Stomach smooth muscle (tissue), 2 donors: ENCODE measurements around the gene BMPR2.
"Not testable (repeated sequence)": the region's sequence is repeated elsewhere in the genome, so short reads cannot be mapped to it uniquely, and the experiment has no call there.

ENCODE experiments used
- H3K27ac ChIP-seq: one replicate; pipeline ENCODE4 v1.7.0; 2013; ENCODE audit warnings: mild to moderate bottlenecking, low read length, inconsistent platforms
- H3K27me3 ChIP-seq, 2 donors: one replicate each; pipeline ENCODE4 v1.7.0; 2013; ENCODE audit warnings: low read length in 2 of 2; ENCODE audit not compliant: insufficient read depth in 2 of 2, control insufficient read depth in 1 of 2
- H3K36me3 ChIP-seq, 2 donors: one replicate each; pipeline ENCODE4 v1.7.0; 2013; ENCODE audit warnings: low read length in 2 of 2; ENCODE audit not compliant: control insufficient read depth in 2 of 2, insufficient read depth in 2 of 2
- H3K4me1 ChIP-seq: one replicate; pipeline ENCODE4 v1.7.0; 2013; ENCODE audit warnings: low read length; ENCODE audit not compliant: control insufficient read depth, insufficient read depth
- H3K4me3 ChIP-seq, 2 donors: one replicate each; pipeline ENCODE4 v1.7.0; 2013; ENCODE audit warnings: low read length in 2 of 2
- H3K9ac ChIP-seq, 2 donors: one replicate each; pipeline ENCODE4 v1.7.0; 2013; ENCODE audit warnings: low read length in 2 of 2, mild to moderate bottlenecking in 1 of 2
- H3K9me3 ChIP-seq, 2 donors: one replicate each; pipeline ENCODE4 v1.7.0; 2013; ENCODE audit warnings: low read length in 2 of 2; ENCODE audit not compliant: control insufficient read depth in 2 of 2
- donor health status: healthy.
- donor health status: Pancreatic carcinoma.

Gene BMPR2

DNA sequence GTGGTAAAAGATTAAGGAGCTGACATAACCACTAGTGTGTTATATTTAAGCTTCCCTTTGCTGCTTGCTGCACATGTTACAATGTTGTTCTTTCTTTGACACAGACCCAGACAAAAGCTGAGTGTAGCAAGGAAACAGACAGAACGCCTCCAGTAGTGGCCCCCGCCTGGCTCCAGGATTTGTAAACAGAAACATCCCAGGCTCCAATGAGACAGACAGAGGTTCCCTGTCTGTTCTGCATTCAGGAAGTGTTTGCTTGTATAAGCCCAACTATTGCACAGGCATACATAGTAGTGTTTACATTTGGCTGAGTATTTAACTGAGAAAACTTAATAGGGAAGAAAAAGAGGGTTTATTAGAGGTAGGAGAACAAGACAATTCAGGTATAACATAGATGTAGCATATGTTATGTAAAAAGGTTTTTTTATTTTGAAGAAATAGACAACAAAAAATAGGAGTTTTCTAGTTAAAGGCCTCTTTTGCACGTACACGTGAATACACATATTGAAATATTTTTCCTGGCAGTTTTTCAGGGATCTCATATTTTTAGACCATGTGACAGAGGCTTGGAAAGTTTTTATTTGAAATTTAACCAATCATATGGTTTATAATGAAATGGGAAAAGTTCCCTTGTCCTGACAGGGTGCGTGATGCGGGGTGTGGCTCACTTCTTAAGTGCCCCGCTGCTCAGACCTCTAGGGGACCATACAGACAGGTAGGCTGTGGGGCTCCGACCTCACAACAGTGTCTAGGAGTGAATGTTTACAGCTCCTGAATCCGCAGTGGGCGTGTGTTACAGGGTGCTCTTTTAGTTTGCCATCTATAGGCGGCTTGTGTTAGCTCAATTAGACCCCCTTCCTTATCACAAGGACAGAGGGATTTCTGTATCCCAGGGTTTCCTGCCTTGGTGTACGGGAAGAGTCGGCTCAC is 118.4 kb downstream of the BMPR2 start:
- Histone ChIP-seq H3K9ac (no peak overlapping the region), H3K4me3 (no peak overlapping the region), H3K4me1 (no peaks in the 10 kb centered on the region)

DNA sequence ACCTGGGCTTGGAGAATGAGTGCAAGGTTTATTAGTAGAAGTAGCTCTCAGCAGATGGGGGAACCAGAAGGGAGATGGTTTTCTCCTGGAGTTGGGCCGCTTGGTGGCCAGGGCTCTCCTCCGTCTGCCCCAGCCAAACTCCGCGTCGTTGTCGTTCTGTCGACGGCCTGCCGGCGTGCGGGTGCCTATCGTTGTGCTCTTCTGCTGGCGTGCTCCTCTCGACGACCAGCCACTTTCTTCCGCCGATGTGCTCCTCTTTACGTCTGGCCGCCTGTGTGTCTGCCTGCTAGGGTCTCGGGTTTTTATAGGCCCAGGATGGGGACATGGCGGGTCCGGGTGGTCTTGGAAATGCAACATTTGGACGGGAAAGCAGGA is 119.1 kb downstream of the BMPR2 start:
- Histone ChIP-seq H3K4me3 (no peak overlapping the region), H3K36me3 (no peaks in the 10 kb centered on the region), H3K9ac (no peak overlapping the region), H3K4me1 (no peaks in the 10 kb centered on the region), H3K27ac (no peak overlapping the region), H3K9me3 (no peaks in the 10 kb centered on the region), H3K27me3 (no peaks in the 10 kb centered on the region)

More for the DNA sequence above, 118.4 kb downstream of the BMPR2 start:
- no peaks in the 10 kb centered on the region for H3K27me3 ChIP-seq
- no peaks in the 10 kb centered on the region for H3K36me3 ChIP-seq
- H3K27ac ChIP-seq, result no peak overlapping the region
- no peaks in the 10 kb centered on the region for H3K9me3 ChIP-seq

DNA sequence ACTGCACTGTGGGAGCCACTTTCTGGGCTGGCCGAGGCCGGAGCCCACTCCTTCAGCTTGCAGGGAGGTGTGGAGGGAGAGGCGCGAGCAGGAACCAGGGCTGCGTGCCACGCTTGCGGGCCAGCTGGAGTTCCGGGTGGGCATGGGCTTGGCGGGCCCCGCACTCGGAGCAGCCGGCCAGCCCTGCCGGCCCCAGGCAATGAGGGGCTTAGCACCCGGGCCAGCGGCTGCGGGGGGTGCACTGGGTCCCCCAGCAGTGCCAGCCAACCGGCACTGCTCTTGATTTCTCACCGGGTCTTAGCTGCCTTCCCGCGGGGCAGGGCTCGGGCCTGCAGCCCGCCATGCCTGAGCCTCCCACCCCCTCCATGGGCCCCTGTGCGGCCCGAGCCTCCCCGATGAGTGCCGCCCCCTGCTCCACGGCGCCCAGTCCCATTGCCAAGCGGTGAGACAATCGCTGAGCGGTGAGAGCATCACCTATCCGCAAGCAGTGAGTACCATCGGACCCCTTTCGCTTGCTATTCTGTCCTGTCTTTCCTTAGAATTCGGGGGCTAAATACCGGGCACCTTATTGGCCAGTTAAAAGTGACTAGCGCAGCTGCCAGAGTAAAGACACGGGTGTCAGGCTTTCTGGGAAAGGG is 120.8 kb downstream of the BMPR2 start:
- not testable (repeated sequence) for H3K9ac ChIP-seq, H3K27me3 ChIP-seq, H3K36me3 ChIP-seq, H3K9me3 ChIP-seq, H3K4me1 ChIP-seq, H3K4me3 ChIP-seq, H3K27ac ChIP-seq

DNA sequence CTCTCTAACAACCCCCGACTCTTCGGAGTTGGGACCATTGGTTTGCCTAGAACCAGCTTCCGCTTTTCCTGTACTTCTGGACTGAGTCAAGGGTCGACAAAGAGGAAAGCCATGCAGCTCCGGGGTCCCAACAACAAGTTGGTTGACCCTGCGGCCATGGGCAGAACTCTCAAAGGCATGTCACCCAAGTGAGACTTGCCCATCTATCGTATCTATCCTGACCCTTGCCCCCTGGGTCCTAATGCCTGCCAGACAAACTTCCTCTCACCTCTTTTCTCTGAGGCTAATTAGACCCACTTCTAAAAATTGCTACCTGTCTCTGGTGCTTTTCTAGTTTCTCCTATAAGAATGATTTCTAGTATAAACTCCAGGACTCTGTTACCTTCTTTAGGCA is 121.3 kb downstream of the BMPR2 start:
- H3K27me3 ChIP-seq, H3K9ac ChIP-seq, H3K4me1 ChIP-seq, H3K36me3 ChIP-seq, H3K4me3 ChIP-seq, H3K27ac ChIP-seq, H3K9me3 ChIP-seq: not testable (repeated sequence)

DNA sequence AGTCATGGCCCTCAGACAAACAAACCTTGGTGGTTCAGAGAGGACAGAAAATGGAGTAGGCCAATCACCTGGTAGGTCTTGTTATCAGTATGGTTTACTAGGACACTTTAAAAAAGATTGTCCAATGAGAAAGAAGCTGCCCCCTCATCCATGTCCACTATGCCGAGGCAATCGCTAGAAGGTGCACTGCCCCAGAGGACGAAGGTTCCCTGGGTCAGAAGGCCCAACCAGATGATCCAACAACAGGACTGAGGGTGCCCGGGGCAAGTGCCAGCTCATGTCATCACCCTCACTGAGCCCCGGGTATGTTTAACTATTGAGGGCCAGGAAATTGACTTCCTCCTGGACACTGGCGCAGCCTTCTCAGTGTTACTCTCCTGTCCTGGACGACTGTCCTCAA is 123.7 kb downstream of the BMPR2 start:
- H3K4me1 ChIP-seq, H3K27ac ChIP-seq, H3K9me3 ChIP-seq, H3K27me3 ChIP-seq, H3K9ac ChIP-seq, H3K36me3 ChIP-seq, H3K4me3 ChIP-seq: not testable (repeated sequence)

DNA sequence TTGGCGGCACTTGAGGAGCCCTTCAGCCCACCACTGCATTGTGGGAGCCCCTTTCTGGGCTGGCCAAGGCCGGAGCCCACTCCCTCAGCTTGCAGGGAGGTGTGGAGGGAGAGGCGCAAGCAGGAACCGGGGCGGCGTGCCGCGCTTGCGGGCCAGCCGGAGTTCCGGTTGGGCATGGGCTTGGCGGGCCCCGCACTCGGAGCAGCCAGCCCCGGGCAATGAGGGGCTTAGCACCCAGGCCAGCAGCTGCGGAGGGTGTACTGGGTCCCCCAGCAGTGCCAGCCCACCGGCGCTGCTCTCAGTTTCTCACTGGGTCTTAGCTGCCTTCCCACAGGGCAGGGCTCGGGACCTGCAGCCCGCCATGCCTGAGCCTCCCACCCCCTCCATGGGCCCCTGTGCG is 127.1 kb downstream of the BMPR2 start:
- H3K4me1 ChIP-seq, H3K27me3 ChIP-seq, H3K27ac ChIP-seq, H3K9ac ChIP-seq, H3K4me3 ChIP-seq, H3K36me3 ChIP-seq, H3K9me3 ChIP-seq: not testable (repeated sequence)

DNA sequence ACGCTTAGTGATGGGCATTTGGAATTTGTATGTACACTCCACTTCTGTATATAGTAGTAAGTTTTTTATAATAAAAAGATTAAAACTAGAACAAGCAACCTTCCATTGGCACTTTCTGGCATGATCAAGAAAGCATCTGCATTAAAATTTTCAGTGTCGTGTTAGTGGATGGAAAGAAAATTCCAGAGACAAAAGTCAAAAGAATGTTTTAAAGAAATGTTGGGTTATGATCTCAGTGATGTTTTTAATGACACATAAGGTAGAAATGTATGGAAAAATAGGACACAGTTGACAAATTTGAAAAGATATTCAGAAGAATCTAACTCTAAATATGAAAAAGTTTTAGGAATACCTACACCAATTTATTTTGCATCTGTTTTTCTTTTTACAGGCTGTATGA is 132.6 kb downstream of the BMPR2 start:
- H3K36me3 ChIP-seq, result no peaks in the 10 kb centered on the region
- no peak overlapping the region for H3K9ac ChIP-seq
- H3K27ac ChIP-seq, result no peak overlapping the region
- no peaks in the 10 kb centered on the region for H3K4me1 ChIP-seq
- H3K27me3 ChIP-seq, result no peaks in the 10 kb centered on the region
- H3K9me3 ChIP-seq, result no peaks in the 10 kb centered on the region
- H3K4me3 ChIP-seq, result no peak overlapping the region

DNA sequence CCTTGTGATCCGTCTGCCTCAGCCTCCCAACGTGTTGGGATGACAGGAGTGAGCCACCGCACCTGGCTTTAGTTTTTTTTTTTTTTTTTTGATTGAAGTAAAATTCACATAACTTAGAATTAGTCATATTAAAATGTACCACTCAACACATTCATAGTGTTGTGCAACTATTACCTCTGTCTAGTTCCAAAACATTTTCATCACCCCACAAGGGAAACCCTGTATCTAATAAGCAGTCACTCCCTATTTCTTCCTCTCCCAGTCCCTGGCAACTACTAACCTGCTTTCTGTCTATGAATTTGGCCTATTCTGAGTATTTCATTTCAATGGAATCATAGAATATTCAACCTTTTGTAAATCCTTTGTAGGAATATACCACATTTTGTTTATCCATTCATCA is 134.8 kb downstream of the BMPR2 start:
- Histone ChIP-seq H3K9ac (no peak overlapping the region), H3K36me3 (peaks cover 0 to 4% of the 10 kb centered on the region in 2 donors), H3K4me1 (no peaks in the 10 kb centered on the region), H3K4me3 (no peak overlapping the region), H3K9me3 (no peaks in the 10 kb centered on the region), H3K27ac (no peak overlapping the region), H3K27me3 (no peaks in the 10 kb centered on the region)

DNA sequence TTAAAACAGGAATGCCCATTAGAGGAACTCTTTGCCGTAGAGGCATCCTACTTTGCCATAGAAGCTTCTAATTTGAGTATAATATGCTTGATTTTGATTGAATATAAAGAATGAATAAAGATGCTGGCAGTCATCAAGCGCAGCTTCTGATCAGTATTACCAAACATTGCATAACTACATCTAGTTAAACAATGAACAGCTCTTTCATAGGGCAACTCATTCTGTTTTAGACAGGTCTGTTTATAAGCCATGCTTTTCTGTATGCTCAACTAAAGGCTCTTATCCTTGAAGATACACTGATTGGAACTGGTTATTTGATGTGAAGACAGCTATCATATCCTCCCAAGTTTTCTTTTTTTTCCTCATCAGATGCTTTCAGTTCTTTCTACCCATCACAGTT is 136.0 kb downstream of the BMPR2 start:
- Histone ChIP-seq H3K9ac (no peak overlapping the region), H3K36me3 (peaks cover 0 to 4% of the 10 kb centered on the region in 2 donors), H3K4me1 (no peaks in the 10 kb centered on the region), H3K27me3 (no peaks in the 10 kb centered on the region), H3K27ac (no peak overlapping the region), H3K9me3 (no peaks in the 10 kb centered on the region), H3K4me3 (no peak overlapping the region)

DNA sequence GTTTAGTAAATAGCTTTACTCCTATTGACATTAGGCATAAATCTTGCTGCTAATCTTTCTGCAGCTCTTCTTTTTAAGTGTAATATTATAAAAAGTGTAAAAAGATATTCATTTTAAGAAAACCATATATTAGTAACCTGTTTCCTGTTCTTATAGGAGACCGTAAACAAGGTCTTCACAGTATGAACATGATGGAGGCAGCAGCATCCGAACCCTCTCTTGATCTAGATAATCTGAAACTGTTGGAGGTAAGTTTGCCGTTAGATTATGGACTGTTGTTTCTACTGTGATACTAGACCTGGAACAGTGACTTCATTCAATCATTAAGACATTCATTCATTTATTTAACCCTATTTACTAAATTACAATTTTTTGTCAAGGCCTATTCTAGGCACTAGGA is 138.6 kb downstream of the BMPR2 start:
- H3K27ac ChIP-seq, result no peak overlapping the region
- peaks cover 5 to 8% of the 10 kb centered on the region in 2 donors for H3K36me3 ChIP-seq

DNA sequence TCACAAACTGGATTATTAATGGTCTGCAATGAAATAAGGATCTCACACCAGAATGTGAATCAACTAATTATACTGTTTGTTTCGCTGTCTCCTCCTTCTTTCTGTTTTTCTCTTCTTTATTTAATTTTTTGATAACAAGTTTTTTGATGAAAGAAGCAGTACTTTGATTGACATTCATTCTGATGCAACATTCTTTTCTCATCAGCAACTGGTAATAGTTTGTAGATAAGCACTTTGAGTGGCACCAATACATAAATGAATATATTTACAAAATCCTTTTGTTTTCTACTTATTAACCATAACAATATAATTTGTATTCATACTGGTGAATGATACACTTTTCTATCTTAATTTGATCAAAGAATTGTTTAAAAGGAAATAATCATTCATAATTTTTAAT is 143.3 kb downstream of the BMPR2 start:
- Histone ChIP-seq H3K4me1 (no peaks in the 10 kb centered on the region), H3K4me3 (no peak overlapping the region), H3K27me3 (no peaks in the 10 kb centered on the region), H3K27ac (no peak overlapping the region), H3K9ac (no peak overlapping the region), H3K36me3 (peaks cover 16 to 21% of the 10 kb centered on the region in 2 donors), H3K9me3 (no peaks in the 10 kb centered on the region)

More for the DNA sequence above, 138.6 kb downstream of the BMPR2 start:
- Histone ChIP-seq H3K9ac (no peak overlapping the region), H3K9me3 (no peaks in the 10 kb centered on the region), H3K4me1 (no peaks in the 10 kb centered on the region), H3K4me3 (no peak overlapping the region), H3K27me3 (no peaks in the 10 kb centered on the region)
